ENCODE data around the gene AK8.

The AK8 gene

DNA sequence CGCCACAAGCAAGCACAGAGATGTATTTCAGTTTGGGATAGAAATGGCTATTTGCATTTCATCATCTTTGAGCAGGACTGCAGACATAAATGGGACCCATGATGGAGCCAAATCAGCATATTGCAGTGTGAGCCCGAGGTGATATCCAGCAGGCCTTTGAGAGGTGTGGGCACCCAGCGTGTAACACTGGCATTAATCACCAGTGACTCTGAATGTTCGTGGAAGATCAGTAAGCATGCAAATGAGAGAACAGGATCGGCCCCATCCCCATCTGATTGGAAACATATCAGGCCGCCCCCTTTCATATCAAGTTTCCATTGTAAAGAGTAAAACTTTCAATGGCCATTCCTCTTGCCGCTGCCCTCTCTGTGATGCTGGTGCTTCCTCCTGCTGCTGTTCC lies 123.8 kb downstream of the AK8 start:
- H3K14ac ChIP-seq (ENCODE audit: low read length), result no peak overlapping the region
- no peaks in the 10 kb centered on the region for H3K79me2 ChIP-seq (ENCODE audit: control insufficient read depth, insufficient read depth, low read length, poor library complexity)
- no peak for DNase-seq
- no peak overlapping the region for H4K12ac ChIP-seq (ENCODE audit: low read depth, low read length)
- no peaks in the 10 kb centered on the region for H3K27me3 ChIP-seq (ENCODE audit: insufficient read depth, low read length)
- no peak overlapping the region for H3K4me2 ChIP-seq (ENCODE audit: low read length)
- H3K27ac ChIP-seq (ENCODE audit: low read depth, low read length), result no peak overlapping the region
- no peaks in the 10 kb centered on the region for H3K4me1 ChIP-seq (ENCODE audit: control insufficient read depth in 1 of 2, insufficient read depth in 2 of 2, low read length in 2 of 2)
- no peak overlapping the region for H4K8ac ChIP-seq (ENCODE audit: low read depth, low read length)
- H2BK120ac ChIP-seq (ENCODE audit: insufficient read depth, low read length, poor library complexity), result no peak overlapping the region
- no peak overlapping the region for H3K4me3 ChIP-seq (ENCODE audit: low read depth, low read length)
- H2BK5ac ChIP-seq (ENCODE audit: low read depth, low read length, poor library complexity), result no peak overlapping the region
- no peak overlapping the region for H3K18ac ChIP-seq (ENCODE audit: low read length)
- no CpG with 5 or more reads among the region's 7 CpGs for WGBS (ENCODE audit: extremely low coverage, insufficient coverage, insufficient read length)
- no peak overlapping the region for H2AFZ ChIP-seq (ENCODE audit: insufficient read depth, low read length, poor library complexity)
- no peak overlapping the region for H3K9ac ChIP-seq (ENCODE audit: low read length)
- H3K36me3 ChIP-seq (ENCODE audit: control insufficient read depth in 1 of 2, insufficient read depth in 2 of 2, low read length in 2 of 2), result no peaks in the 10 kb centered on the region
- H3K79me1 ChIP-seq (ENCODE audit: low read length), result peaks cover 1% of the 10 kb centered on the region
- no peak overlapping the region for H4K91ac ChIP-seq (ENCODE audit: low read depth, low read length)
- H2AK5ac ChIP-seq (ENCODE audit: low read length), result no peak overlapping the region
- no peak overlapping the region for H2BK12ac ChIP-seq (ENCODE audit: low read length)
- no peak overlapping the region for H3K23ac ChIP-seq (ENCODE audit: low read length)
- H3K9me3 ChIP-seq (ENCODE audit: insufficient read depth, low read depth, low read length), result no peaks in the 10 kb centered on the region
- no peak overlapping the region for H3K4ac ChIP-seq (ENCODE audit: low read depth, low read length)

DNA sequence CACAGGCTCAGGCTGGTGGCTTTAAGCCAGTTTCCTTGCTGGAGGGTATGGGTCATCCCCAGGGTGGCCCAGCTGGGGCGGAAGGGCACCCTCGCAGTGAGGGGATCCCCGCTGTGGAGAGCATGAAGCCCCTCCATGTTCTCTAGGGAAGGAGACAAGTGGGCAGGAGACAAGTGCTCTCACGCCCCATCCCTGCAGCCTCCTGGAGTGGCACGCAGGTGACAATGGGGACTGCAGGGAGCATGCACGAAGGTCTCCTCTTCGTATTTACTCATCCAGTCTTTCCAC lies 124.5 kb downstream of the AK8 start:
- H3K4me1 ChIP-seq (ENCODE audit: control insufficient read depth in 1 of 2, insufficient read depth in 2 of 2, low read length in 2 of 2), result no peaks in the 10 kb centered on the region
- no peak overlapping the region for H2AFZ ChIP-seq (ENCODE audit: insufficient read depth, low read length, poor library complexity)
- no peak overlapping the region for H2AK5ac ChIP-seq (ENCODE audit: low read length)
- no peak overlapping the region for H4K12ac ChIP-seq (ENCODE audit: low read depth, low read length)
- H4K91ac ChIP-seq (ENCODE audit: low read depth, low read length), result no peak overlapping the region
- no peak overlapping the region for H3K4me3 ChIP-seq (ENCODE audit: low read depth, low read length)
- no peak overlapping the region for H3K4me2 ChIP-seq (ENCODE audit: low read length)
- H3K18ac ChIP-seq (ENCODE audit: low read length), result no peak overlapping the region
- no peak overlapping the region for H3K4ac ChIP-seq (ENCODE audit: low read depth, low read length)
- no peaks in the 10 kb centered on the region for H3K36me3 ChIP-seq (ENCODE audit: control insufficient read depth in 1 of 2, insufficient read depth in 2 of 2, low read length in 2 of 2)
- no peak overlapping the region for H3K23ac ChIP-seq (ENCODE audit: low read length)
- no peaks in the 10 kb centered on the region for H3K79me2 ChIP-seq (ENCODE audit: control insufficient read depth, insufficient read depth, low read length, poor library complexity)
- no peak overlapping the region for H4K8ac ChIP-seq (ENCODE audit: low read depth, low read length)
- H3K79me1 ChIP-seq (ENCODE audit: low read length), result peaks cover 1% of the 10 kb centered on the region
- no CpG with 5 or more reads among the region's 7 CpGs for WGBS (ENCODE audit: extremely low coverage, insufficient coverage, insufficient read length)
- no peak overlapping the region for H2BK120ac ChIP-seq (ENCODE audit: insufficient read depth, low read length, poor library complexity)
- H2BK12ac ChIP-seq (ENCODE audit: low read length), result no peak overlapping the region
- H3K9me3 ChIP-seq (ENCODE audit: insufficient read depth, low read depth, low read length), result no peaks in the 10 kb centered on the region
- no peak for DNase-seq
- H3K27ac ChIP-seq (ENCODE audit: low read depth, low read length), result no peak overlapping the region
- H3K27me3 ChIP-seq (ENCODE audit: insufficient read depth, low read length), result no peaks in the 10 kb centered on the region
- H3K14ac ChIP-seq (ENCODE audit: low read length), result no peak overlapping the region
- H3K9ac ChIP-seq (ENCODE audit: low read length), result no peak overlapping the region
- no peak overlapping the region for H2BK5ac ChIP-seq (ENCODE audit: low read depth, low read length, poor library complexity)

GRCh38 chr9:132752877-132753592 lies 125.0 kb downstream of the AK8 start:
- H2BK120ac ChIP-seq (ENCODE audit: insufficient read depth, low read length, poor library complexity), result no peak overlapping the region
- no peak overlapping the region for H3K27ac ChIP-seq (ENCODE audit: low read depth, low read length)
- H3K4me3 ChIP-seq (ENCODE audit: low read depth, low read length), result no peak overlapping the region
- H4K91ac ChIP-seq (ENCODE audit: low read depth, low read length), result no peak overlapping the region
- H2AFZ ChIP-seq (ENCODE audit: insufficient read depth, low read length, poor library complexity), result no peak overlapping the region
- H2BK5ac ChIP-seq (ENCODE audit: low read depth, low read length, poor library complexity), result no peak overlapping the region
- no peak overlapping the region for H3K18ac ChIP-seq (ENCODE audit: low read length)
- H4K8ac ChIP-seq (ENCODE audit: low read depth, low read length), result no peak overlapping the region
- H2AK5ac ChIP-seq (ENCODE audit: low read length), result no peak overlapping the region
- no peak overlapping the region for H4K12ac ChIP-seq (ENCODE audit: low read depth, low read length)
- no peak overlapping the region for H3K14ac ChIP-seq (ENCODE audit: low read length)
- WGBS (ENCODE audit: extremely low coverage, insufficient coverage, insufficient read length), result no CpG with 5 or more reads among the region's 10 CpGs
- H3K79me1 ChIP-seq (ENCODE audit: low read length), result peaks cover 1% of the 10 kb centered on the region
- H3K9me3 ChIP-seq (ENCODE audit: insufficient read depth, low read depth, low read length), result no peaks in the 10 kb centered on the region
- H3K9ac ChIP-seq (ENCODE audit: low read length), result no peak overlapping the region
- H3K23ac ChIP-seq (ENCODE audit: low read length), result no peak overlapping the region
- H2BK12ac ChIP-seq (ENCODE audit: low read length), result no peak overlapping the region
- no peaks in the 10 kb centered on the region for H3K4me1 ChIP-seq (ENCODE audit: control insufficient read depth in 1 of 2, insufficient read depth in 2 of 2, low read length in 2 of 2)
- no peak overlapping the region for H3K4me2 ChIP-seq (ENCODE audit: low read length)
- H3K79me2 ChIP-seq (ENCODE audit: control insufficient read depth, insufficient read depth, low read length, poor library complexity), result no peaks in the 10 kb centered on the region
- no peak for DNase-seq
- no peaks in the 10 kb centered on the region for H3K27me3 ChIP-seq (ENCODE audit: insufficient read depth, low read length)
- no peaks in the 10 kb centered on the region for H3K36me3 ChIP-seq (ENCODE audit: control insufficient read depth in 1 of 2, insufficient read depth in 2 of 2, low read length in 2 of 2)
- no peak overlapping the region for H3K4ac ChIP-seq (ENCODE audit: low read depth, low read length)

DNA sequence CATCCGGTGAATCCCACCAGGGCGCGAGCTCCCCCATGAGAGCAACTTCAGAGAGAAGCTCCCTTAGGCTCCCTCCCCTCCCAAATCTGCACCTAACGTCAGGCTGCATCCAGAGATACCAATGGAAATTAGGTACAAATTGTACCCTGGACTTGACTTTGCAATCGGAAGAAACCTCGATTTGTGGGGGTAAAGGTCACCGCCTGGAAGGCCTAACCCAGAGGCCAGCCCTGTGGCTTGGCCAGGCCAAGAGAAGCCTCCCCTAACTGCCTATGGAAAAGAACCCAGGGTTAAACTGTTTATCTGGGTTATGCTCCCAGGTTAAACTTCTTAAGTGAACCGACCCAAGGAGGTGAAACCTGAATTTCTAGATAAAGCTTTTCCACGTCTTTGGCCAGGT lies 127.4 kb downstream of the AK8 start:
- no peaks in the 10 kb centered on the region for H3K4me1 ChIP-seq (ENCODE audit: control insufficient read depth in 1 of 2, insufficient read depth in 2 of 2, low read length in 2 of 2)
- no peak overlapping the region for H3K4ac ChIP-seq (ENCODE audit: low read depth, low read length)
- H2BK120ac ChIP-seq (ENCODE audit: insufficient read depth, low read length, poor library complexity), result no peak overlapping the region
- no peak overlapping the region for H4K12ac ChIP-seq (ENCODE audit: low read depth, low read length)
- H3K79me1 ChIP-seq (ENCODE audit: low read length), result no peaks in the 10 kb centered on the region
- H3K23ac ChIP-seq (ENCODE audit: low read length), result no peak overlapping the region
- H3K27me3 ChIP-seq (ENCODE audit: insufficient read depth, low read length), result peaks cover 7% of the 10 kb centered on the region
- no peaks in the 10 kb centered on the region for H3K79me2 ChIP-seq (ENCODE audit: control insufficient read depth, insufficient read depth, low read length, poor library complexity)
- no peak overlapping the region for H3K4me3 ChIP-seq (ENCODE audit: low read depth, low read length)
- H4K8ac ChIP-seq (ENCODE audit: low read depth, low read length), result no peak overlapping the region
- H3K9ac ChIP-seq (ENCODE audit: low read length), result no peak overlapping the region
- H3K9me3 ChIP-seq (ENCODE audit: insufficient read depth, low read depth, low read length), result peaks cover 2% of the 10 kb centered on the region
- H2BK12ac ChIP-seq (ENCODE audit: low read length), result no peak overlapping the region
- no peak for DNase-seq
- no peak overlapping the region for H2AK5ac ChIP-seq (ENCODE audit: low read length)
- H3K14ac ChIP-seq (ENCODE audit: low read length), result no peak overlapping the region
- no CpG with 5 or more reads among the region's 9 CpGs for WGBS (ENCODE audit: extremely low coverage, insufficient coverage, insufficient read length)
- H3K36me3 ChIP-seq (ENCODE audit: control insufficient read depth in 1 of 2, insufficient read depth in 2 of 2, low read length in 2 of 2), result no peaks in the 10 kb centered on the region
- H3K18ac ChIP-seq (ENCODE audit: low read length), result no peak overlapping the region
- no peak overlapping the region for H2BK5ac ChIP-seq (ENCODE audit: low read depth, low read length, poor library complexity)
- H2AFZ ChIP-seq (ENCODE audit: insufficient read depth, low read length, poor library complexity), result no peak overlapping the region
- H4K91ac ChIP-seq (ENCODE audit: low read depth, low read length), result no peak overlapping the region
- H3K4me2 ChIP-seq (ENCODE audit: low read length), result no peak overlapping the region
- no peak overlapping the region for H3K27ac ChIP-seq (ENCODE audit: low read depth, low read length)
